AG09319 (cell line): ENCODE results near the gene KLF5.

Experiments
- DNase-seq: peaks from one replicate; pipeline ENCODE4 v3.0.0-alpha.2; 2010; ENCODE audit warnings: low read depth; ENCODE audit errors: extremely low read depth
- TF ChIP-seq, protein P1 (sequence below): IDR thresholded peaks from 2 replicates; pipeline ENCODE4 v1.5.1; 2011; ENCODE audit warnings: low read depth, mild to moderate bottlenecking, inconsistent platforms, low read length, moderate library complexity

Gene KLF5

DNA sequence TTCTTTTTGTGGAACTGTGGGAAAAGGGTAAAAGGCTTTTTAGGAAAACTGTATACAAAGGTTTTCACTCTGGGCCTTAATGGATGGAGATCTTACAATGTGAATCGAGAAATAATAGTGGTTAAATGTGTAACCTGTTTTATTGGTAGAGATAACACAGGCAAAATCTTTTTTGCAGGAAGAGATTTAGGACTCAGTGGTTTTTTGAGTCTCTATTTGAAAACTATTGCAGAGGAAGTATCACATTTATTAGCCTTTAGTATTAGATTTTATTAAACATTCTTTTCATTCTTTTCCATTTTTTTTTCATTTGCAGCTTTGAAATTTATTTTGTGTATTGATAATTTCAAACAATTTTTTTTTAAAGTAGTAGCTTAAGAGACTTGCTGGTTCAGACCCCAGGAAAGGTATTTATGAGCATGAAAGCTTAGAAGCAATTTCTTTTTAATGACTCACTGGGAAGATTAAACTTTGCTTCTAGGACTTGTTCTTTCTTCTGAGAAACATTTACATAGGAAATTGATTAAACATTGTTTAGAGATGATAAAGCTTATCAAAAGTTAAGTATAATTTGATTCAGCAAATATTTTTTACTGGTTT, 10.5 kb downstream of the KLF5 start:
- TF ChIP-seq, protein P1, sequence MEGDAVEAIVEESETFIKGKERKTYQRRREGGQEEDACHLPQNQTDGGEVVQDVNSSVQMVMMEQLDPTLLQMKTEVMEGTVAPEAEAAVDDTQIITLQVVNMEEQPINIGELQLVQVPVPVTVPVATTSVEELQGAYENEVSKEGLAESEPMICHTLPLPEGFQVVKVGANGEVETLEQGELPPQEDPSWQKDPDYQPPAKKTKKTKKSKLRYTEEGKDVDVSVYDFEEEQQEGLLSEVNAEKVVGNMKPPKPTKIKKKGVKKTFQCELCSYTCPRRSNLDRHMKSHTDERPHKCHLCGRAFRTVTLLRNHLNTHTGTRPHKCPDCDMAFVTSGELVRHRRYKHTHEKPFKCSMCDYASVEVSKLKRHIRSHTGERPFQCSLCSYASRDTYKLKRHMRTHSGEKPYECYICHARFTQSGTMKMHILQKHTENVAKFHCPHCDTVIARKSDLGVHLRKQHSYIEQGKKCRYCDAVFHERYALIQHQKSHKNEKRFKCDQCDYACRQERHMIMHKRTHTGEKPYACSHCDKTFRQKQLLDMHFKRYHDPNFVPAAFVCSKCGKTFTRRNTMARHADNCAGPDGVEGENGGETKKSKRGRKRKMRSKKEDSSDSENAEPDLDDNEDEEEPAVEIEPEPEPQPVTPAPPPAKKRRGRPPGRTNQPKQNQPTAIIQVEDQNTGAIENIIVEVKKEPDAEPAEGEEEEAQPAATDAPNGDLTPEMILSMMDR = no peak
- no peak for DNase-seq

DNA sequence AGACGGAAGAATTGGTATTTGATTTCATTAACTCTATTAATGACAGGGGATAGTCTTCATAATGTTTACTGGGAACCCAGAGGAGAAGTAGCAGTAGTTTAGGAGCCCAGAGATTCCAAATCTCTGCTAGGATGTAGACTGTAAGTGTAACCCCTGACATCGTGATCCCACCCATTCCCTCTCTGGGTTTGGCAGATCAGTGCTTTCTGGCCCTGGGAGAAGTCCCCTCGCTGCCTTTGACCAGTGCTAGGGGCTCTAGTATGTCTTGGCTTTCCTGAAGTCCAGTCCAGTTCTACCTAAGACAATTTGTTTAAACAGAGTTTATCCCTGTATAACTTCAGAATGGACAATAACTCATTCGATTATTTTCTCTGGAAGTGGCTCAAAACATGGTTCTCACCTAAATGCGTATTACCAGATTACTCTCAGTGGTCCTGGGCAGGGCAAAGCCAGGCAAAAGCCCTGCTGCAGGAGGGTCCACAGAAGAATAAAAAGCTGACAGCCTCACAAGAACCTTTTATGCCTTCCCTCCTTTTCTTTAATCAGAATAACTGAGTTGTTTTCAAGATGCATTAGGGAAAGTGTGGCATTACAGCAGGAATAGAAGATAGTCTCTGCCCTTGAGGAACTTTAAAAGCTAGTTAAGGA, 11.8 kb downstream of the KLF5 start:
- no peak for DNase-seq
- TF ChIP-seq, protein P1 = no peak

DNA sequence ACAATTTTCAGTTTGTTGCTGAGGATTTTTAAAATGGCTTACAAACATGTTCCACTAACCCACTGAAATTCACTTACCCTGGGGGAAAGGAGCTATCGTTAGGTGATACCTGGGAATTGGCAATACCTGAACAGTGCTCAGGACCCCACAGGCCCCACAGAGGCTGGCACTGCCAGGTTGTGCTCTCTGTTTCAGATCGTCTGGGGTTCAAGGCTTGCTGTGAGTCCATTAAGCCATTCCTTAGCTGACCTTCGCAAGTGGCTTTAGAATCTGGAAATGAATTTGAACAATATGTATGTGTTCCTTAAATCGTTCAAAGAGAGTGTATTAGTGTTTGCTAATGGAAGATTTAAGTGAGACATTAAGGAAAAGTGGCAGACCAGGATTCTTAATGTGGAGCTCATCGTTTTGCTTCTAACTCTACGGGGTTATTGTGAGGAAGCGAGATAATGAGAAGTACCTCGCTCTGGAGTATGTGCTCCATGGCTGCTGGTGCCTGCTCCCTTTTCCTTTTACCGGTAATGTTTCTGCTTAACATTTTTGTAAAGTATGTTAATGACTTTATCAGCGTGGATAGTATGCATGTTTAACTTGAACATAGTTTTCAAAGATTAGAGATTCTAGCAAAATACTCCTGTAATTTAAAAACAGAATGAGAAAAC, 13.6 kb downstream of the KLF5 start:
- no peak for DNase-seq
- TF ChIP-seq, protein P1 = no peak

DNA sequence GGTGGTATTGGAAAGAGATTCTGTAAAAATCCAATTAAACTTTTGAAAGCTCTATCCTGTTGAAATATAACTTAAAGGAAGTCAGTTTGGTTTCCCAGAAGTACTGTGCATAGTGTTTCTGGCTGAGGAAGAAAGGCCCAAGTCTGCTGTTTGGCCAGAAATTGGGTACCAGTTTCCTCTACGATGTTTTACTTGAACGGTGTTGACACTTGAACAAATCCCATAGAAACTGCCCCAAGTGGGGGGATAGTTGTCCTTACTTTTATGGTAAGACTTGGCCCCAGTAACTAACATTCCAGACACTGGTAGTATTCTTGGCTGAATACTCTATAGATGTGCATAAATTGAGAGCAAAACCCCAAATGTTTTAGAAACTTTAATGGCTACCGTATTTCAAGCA, 14.2 kb downstream of the KLF5 start:
- no peak for DNase-seq
- TF ChIP-seq, protein P1 = no peak

DNA sequence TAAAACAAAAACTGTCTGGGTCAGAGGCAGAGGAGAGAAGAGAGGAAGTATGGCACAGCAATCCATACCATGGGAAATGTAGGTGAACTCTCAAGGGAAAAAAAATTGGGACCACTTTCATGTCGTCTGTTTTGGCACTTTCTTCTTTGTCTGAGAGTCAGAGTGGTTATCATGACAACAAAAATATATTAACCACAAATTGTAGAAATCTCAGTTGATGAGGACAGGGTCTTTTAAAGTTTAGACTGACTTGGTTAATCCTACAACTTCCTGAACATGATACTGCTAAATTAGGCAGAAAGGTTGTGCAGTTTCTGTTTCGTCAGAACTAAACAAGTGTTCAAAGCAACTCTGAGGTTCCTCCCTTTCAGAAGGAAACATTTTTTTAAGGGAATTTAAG, 15.2 kb downstream of the KLF5 start:
- DNase-seq = no peak
- TF ChIP-seq, protein P1 = no peak

DNA sequence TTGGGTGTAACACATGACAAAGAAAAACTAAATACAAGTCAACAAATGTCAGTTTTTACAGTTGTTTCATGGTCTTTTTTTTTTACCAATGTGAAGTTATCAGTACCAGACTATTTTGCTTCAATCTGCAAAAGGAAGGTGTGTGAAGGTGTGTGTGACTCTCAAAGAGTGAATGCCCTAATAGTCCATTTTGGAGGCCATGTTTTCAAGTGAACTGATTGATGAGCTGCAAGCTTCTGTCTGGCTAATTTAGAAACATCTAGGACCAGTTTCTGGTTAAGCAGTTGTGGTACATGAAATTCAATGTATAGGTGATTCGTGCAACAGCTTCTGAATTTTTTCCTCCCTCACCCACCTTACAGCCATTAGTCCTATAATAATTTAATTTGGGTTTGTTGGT, 16.1 kb downstream of the KLF5 start:
- TF ChIP-seq, protein P1 = no peak

DNA sequence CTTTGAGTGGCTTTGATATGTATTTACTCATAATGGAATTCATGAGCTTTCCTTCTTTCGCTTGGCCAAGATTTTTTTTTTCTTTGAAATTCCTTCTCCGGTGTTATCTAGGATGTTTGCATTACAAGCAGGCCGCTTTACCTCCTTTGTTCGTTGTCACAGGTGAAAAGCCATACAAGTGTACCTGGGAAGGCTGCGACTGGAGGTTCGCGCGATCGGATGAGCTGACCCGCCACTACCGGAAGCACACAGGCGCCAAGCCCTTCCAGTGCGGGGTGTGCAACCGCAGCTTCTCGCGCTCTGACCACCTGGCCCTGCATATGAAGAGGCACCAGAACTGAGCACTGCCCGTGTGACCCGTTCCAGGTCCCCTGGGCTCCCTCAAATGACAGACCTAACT, 16.7 kb downstream of the KLF5 start:
- TF ChIP-seq, protein P1 = no peak
- no peak for DNase-seq

More for the DNA sequence above, 16.1 kb downstream of the KLF5 start:
- DNase-seq = no peak
